RPMI8226 (cell line): Measurements from ENCODE around the gene L3MBTL2.

ENCODE experiments used
- DNase-seq: peaks from one replicate; pipeline ENCODE4 v3.0.0-alpha.2; 2015

The L3MBTL2 gene

DNA sequence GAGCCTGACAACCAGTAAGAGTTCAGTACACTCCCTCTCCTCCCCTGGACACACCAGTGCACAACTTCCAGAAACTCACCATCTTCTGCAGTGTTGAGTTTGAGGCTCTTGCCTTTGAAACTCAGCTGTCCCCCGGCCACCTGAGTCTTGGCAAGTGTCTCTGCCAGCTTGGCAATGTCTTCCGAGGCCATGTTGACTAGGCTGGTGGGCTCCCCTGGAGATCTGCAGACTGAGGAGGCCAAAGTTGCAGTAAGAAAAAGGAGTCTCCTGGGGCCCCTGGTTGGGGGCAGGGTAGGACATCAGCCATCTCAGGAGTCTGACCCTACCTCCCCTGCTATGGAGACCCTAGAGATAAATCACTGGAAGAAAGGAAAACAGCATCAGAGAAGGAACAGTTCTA lies 75.7 kb downstream of the L3MBTL2 start:
- no peak for DNase-seq
